Subcutaneous adipose tissue (tissue), 4 donors: ENCODE data around the gene KCTD8. TPM values are rescaled to one million over a fixed set of nuclear protein-coding genes. Genes with fewer than 3 reads are reported as not detected.

Experiments
- total RNA-seq, 4 donors: library from RNA; depleted of rRNA; stranded (reverse); fragments of >200 nt; gene quantifications; one replicate each; pipeline ENCODE4 v1.1.0, GENCODE V29; 2016
- TF ChIP-seq, protein P1 (sequence below): fragments of 450-650 bp; IDR thresholded peaks from one replicate; pipeline ENCODE4 v1.5.1; 2016; ENCODE audit warnings: low read depth, mild to moderate bottlenecking, control low read depth, antibody characterized with exemption, moderate library complexity

The KCTD8 gene
- total RNA-seq, 4 donors from 2014 or later: 0.17 to 0.44 TPM; not detected in 2

DNA sequence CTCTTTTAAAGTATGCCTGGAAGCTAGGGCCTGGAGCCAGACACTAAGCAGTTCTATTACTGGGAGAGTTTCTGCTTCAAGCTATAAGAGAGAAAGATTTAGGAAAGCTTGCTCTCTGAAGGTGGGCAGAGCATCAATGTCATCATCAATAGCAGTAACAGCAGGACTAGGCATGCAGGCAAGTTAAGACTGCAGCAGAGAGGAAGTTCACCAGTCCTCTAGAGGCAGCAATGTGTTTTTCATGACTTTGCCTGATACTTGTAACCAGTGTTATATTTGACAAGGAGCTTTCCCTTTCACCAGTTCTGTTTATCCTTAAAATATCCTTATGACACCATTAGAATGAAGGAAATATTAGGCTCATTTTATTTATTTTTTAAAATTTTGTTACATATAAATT is 237.9 kb downstream of the KCTD8 start:
- TF ChIP-seq, protein P1, sequence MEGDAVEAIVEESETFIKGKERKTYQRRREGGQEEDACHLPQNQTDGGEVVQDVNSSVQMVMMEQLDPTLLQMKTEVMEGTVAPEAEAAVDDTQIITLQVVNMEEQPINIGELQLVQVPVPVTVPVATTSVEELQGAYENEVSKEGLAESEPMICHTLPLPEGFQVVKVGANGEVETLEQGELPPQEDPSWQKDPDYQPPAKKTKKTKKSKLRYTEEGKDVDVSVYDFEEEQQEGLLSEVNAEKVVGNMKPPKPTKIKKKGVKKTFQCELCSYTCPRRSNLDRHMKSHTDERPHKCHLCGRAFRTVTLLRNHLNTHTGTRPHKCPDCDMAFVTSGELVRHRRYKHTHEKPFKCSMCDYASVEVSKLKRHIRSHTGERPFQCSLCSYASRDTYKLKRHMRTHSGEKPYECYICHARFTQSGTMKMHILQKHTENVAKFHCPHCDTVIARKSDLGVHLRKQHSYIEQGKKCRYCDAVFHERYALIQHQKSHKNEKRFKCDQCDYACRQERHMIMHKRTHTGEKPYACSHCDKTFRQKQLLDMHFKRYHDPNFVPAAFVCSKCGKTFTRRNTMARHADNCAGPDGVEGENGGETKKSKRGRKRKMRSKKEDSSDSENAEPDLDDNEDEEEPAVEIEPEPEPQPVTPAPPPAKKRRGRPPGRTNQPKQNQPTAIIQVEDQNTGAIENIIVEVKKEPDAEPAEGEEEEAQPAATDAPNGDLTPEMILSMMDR: no peak

DNA sequence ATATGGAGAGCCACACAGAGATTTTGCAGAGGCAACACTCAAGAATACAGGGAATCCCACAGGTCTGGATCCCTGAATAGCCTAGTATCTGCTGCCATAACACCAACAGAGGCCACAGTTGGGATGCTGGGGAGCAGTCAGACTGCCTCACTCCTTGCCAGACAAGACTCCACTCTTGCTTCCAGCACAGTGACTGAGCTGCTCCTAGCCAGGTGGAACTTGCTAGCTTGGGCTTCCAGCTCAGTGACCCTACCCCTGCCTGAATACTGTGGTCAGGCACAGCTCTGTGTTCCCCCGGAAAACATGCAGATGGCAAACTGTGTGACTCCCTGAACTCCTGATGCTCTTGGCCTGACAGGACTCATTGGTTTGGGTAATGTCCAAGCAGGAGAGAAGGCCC is 251.8 kb downstream of the KCTD8 start:
- TF ChIP-seq, protein P1: no peak

DNA sequence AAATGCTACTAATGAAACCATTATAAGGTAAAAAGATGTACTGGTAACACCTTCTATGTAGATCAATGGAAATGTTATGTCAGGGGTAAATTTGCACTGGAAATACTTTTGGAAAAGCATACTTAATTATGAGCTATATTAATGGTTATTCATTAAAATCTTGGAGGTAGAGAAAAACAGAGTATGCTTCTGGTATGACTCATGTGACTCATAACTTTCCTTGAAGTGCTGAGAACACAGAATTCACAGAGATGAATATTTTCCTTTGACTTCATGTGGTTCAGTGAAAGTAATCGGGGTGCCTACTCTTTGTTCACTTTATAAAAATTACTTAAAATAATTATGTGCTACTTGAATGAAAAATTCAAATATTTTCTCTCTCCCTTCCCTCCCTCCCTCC is 254.2 kb downstream of the KCTD8 start:
- TF ChIP-seq, protein P1: no peak

DNA sequence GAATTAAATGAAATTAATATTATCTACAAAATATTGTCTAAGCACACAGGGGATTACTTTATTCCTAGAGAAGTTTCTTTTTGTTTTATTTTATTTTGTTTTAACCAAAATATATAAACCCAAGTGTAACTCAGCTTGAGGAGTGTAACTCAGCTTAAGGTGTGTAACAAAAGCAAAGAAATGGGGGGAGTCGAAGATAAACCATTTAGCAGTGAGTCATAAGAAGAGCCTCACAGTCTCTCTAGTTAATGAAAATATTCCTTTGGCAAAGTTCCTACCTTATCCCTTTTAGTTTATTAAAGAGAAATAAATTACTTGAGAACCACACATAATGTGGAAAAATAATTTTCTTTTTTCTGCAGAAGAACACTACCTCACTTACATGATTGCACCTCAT is 261.8 kb downstream of the KCTD8 start:
- TF ChIP-seq, protein P1: no peak

DNA sequence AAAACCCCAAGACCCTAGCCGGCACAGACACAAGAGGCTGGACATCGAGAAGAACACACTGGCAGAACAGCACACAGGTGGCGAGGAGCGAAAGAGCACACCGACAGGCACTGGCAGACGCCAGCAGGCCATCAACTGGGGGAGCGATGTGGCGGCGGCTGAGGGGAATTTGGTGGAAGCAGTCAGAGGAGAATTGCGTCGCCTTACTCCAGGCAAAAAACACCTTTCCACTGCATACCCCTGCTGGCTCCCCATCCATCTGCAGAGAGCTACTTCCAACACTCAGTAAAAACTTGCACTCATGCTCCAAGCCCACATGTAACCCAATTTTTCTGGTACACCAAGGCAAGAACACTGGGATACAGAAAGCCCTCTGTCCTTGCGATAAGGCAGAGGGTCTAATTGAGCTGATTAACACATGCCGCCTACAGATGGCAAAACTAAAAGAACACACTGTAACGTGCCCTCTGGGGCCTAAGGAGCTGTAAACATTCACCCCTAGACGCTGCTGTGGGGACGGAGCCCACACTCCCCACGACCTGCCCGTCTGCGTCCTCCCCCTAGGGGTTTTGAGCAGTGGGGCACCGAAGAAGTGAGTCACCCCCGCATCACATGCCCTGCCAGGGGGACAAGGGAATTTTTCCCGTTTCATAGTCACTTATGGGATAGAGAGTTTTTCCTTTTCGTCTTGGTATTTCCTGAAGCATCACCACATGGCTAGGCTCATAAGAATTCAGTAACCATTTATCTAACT is 262.3 kb downstream of the KCTD8 start:
- TF ChIP-seq, protein P1: no peak

DNA sequence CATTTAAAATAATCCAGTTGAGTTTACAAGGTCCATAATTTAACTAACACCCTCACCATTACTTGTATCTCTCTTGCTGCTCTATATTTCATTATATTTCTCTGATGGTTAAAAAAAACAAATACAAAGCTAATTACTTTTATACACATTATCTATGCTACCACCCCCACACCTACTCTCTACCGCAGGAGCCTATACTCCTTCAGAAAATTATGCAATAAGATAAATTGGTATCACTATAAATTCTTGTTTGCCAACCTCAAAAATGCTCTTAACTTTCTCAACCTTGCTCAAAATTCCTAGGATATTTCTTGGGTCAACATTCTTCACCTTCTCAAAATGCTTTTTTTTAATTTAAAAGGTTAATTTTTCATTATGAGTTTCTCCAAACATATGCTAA is 282.7 kb downstream of the KCTD8 start:
- TF ChIP-seq, protein P1: no peak

DNA sequence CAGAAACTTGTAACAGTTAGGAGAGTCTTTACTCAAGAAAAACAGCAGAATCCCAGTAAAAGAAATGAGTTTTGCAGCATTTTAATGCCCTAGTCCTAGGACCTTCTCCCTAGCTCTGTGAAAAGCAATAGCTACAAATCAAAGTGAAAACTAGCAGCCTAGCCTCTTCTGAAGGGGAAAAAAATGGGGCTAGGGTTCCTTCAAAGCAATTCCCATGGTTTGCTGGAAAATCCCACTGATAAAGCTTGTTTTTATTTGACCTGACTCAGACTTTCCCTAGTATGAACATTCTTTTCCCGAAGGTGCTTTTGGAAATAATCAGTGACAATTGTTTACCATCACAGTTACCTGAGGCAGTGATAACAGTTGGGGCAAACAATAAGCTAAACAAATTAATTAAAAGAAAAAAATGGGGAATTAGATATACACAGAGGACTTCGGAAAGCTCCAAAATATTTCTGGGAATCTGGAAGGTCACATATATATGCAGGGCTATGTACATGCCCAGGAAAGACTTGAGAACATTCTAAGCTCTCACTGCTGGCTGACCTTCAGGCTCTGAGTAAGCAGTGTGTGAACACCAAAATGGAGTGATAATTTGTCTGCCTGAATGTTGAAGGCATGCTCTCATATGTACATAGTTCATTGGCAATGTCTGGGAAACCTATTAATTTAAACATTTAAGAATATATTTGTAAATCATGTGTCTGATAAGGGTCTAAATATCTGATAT is 285.9 kb downstream of the KCTD8 start:
- TF ChIP-seq, protein P1: no peak
